ENCODE measurements around the gene SLC12A5.
A peak's percentile ranks its signal among the peaks of the same experiment; 100 is the strongest.

GRCh38 chr20:46087161-46087560 lies 58.1 kb downstream of the SLC12A5 start:
- TF ChIP-seq CTCF (conservative IDR thresholded peaks at IDR 0.05), result peak; percentile 59
- no peak for TF ChIP-seq ZFX (IDR thresholded peaks at IDR 0.05)

Measured in C4-2B (cell line).